Embryonic facial prominence (tissue), 1 donor: Measurements from ENCODE around the gene AGL.
"Not testable (repeated sequence)": the region's sequence is repeated elsewhere in the genome, so short reads cannot be mapped to it uniquely, and the experiment has no call there.

Experiments used
- DNase-seq: peaks from one replicate; pipeline ENCODE4 v3.0.0-alpha.2; 2016; ENCODE audit errors: extremely low spot score

Gene AGL

DNA sequence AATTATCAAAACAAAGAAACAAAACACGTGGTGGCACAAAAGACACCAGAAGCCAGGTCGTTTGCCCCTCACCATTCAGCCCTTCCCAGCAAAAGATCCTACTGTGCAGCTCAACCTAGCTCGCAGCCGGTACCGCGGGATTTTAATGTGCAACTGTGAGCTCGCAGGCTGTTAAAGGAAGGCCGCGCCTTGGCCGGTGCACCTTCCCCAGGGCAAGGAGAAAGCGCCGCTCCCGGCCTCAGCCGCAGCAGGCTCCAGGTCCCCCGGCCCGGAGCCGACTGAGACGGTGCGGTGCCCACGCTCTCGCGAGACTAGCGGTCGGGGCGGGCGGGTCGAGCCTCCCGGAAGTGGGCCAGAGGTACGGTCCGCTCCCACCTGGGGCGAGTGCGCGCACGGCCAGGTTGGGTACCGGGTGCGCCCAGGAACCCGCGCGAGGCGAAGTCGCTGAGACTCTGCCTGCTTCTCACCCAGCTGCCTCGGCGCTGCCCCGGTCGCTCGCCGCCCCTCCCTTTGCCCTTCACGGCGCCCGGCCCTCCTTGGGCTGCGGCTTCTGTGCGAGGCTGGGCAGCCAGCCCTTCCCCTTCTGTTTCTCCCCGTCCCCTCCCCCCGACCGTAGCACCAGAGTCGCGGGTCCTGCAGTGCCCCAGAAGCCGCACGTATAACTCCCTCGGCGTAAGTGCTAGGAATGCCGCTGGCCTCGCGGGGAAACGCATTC is at the start of gene AGL:
Gene AGL (plus strand): TSS at position 618 of the 715 bp plus-strand sequence. CDS start 682 bp downstream, outside the sequence.
- peak; percentile 55 for DNase-seq

DNA sequence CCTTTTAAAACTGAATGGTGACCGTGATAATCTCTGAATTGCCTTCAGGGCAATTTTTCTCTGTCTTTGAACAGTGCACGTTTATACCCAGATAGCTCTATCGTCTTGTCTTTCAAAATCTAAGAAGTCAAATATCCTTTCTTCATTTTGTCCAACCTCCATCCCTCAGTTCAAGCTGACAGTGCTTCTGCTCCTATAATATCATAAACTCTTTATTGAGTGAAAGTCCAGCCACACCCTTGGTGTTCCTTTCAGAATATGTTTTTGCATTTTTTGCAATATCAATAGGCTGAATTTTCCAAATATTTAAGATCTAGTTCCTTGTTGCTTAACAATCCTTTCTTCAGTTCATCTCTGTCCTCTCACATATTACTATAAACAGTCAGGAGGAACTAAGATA is 48.6 kb upstream of the AGL start:
- no peak for DNase-seq

DNA sequence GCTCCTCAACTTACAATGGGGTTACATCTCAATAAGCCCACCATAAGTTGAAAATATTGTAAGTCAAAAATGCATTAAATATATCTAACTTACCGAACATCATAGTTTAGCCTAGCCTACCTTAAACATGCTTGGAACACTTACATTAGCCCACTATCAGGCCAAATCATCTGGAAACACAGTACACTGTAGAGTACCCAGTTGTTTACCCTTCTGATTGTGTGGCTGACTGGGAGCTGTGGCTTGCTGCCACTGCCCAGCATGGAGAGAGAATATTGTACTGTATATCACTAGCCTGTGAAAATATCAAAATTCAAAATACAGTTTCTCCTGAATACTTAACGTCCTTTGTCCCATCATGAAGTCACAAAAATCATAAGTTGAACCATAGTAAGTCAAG is 43.3 kb upstream of the AGL start:
- no peak for DNase-seq

DNA sequence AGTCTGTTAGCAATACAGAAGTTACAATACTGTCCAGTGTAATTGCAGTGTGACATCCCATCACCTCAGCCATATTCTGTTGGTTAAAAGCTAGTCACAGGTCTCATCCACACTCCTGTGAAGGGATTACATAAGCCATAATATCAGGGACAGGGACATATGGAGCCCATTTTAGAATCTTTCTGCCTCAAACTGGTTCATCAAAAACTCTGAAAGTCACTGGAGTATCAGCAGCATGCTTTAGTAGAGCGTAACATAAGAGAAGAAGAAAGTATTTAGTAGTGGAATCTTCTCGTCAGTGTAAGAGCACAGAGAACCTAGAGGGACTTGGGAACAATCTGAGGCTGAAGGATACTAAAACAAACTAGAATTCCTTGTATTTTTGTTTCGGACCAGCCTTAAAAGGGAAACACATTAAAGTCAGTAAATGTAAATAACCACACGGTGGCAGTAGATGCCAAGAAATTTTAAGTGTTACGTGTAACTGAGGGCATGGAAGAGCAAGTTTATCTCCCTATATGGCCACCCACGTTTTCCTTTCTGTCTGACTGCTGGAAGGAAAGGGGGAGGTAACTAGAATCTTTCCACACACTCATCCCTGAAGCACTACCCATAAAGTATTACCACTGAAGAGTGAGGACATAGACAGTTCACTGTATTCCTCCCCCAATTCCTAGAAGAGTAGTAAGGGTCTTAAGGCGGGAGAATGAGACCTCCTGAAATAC is 41.6 kb upstream of the AGL start:
- peak; percentile 84 for DNase-seq

DNA sequence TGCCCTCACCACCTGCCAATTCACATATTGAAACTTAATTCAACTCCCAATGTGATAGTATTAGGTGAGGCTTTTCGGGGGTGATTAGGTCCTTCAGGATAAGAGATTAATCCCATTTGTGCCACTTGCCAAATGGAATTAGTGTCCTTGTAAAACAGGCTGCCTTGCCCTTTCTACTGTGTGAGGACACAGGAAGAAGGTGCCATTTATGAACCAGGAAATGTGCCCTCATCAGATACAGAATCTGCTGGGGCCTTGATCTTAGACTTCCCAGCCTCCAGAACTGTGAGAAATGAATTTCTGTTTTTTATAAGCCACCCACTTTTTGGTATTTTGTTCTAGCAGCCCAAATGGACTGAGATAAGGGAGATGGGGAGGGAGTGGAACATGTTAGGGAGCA is 39.1 kb upstream of the AGL start:
- DNase-seq: no peak

DNA sequence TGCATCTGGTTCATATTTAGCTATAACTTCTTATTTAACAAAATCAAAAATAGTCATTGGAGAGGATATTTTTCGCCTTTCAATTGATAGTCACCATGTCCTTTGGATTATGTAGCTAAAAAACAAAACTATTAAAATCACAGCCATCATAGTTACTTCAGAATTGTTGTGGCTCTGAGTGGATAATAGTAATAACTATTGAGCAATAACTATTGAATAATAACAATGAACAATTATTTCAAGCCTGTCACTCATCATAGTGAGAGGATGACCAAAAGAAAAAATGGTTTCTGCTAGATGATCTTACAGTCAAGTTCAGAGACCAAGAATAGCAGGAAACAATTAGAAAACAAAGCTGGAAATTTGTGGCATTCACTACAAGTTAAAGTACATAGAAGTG is 38.4 kb upstream of the AGL start:
- no peak for DNase-seq

DNA sequence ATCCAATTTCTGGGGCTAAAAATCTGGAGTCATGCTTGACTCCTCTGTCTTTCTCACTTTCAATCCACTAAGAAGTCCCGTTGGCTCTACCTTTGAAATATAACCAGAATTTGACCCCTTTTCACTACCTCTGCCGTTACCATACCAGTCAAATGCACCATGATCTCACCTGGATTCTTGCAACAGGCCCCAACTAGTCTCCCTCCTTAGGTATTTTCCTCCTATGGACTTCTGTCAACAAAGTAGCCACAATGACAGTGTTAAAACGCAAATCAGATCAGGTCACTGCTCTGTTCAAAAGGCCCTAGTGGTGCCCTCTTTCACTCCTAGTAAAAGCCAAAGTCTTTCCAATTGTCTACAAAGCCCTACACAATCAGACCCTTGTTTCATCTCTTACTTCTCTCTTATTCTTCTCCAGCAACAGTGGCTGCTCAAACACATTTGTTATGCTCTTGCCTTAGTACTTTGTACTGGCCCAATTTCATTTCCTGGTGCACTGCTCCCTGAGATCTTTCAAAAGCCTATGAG is 35.7 kb upstream of the AGL start:
- no peak for DNase-seq

DNA sequence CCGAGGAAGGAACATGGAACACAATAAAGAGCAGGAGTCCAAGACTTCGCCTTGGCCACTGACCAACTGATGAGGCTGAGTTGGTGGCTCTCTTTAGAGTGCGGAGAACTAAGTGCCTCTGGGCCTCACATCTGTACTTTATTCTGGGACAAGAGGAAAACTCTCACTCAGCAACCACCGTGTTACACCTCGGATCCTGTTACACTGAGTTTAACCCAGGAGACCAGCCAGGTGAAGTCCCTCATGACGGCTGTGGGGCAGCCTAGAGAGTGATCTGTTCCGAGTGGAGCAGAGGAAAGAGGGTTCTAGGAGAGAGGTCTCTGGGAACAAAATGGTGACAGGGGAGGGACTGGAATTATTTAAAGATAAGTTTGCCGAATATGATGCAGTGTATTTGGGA is 33.5 kb upstream of the AGL start:
- DNase-seq: no peak

DNA sequence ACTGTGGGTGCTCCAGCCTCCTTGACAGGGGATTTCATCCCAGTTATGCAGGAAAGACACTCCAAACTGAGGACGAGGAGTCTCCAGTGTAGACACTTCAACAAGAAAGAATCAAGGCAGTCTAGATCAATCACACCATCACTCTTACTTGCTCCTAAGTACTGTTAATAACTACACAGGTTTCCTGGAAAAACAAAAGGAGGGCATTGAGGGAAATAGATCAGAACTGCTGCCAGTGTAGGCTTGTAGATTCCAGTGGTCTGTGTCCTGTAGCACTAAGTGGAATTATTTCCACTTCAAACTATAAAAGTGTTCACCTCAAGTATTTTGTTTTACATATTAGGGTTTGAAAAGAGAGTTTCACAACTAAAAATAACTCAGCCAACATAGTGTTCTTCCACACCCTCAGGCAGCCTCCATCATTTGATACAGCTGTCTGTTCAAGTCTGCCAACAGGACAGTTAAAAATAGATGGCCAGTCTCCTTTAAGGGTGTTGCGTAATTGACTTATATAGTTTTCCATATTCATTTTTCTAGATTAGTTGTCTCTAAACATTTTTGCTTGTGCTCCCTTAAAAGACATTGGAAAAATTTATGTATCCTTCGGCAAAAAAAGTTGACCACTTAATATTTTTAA is 32.0 kb upstream of the AGL start:
- no peak for DNase-seq

DNA sequence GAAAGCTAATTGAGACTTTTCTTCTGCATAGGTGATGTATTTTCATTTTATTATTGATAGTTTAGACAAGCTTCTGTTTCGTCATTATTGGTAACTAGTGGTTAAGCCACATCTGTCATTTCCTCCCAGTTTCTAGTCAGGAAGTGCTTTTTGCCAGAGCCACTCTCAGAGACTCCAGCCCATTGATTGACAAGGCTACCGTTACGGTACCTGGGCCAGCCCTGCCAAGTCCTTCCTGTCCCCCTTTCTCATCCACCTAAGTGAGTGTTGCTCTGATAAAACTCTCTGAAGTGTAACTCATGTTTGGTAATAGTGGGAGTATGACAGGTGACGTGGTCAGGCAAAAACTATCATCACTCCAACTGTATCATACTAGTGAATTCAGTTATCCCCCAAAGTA is 29.6 kb upstream of the AGL start:
- no peak for DNase-seq

DNA sequence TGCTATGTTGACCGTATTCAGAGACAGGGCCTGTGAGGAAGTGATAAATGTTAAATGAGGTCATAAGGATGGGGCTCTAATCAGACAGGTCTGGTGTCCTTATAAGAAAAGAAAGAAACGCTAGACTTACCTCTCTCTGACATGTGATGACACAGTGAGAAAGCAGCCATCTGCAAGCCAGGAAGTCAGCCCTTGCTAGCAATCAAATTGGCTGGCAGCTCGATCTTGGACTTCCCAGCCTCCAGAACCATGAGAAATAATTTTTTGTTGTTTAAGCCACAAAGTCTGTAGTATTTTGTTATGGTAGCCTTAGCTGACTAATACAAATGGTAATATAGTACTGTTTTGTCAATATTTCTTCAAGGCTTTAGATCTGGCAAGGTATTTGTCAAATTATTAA is 25.1 kb upstream of the AGL start:
- no peak for DNase-seq

DNA sequence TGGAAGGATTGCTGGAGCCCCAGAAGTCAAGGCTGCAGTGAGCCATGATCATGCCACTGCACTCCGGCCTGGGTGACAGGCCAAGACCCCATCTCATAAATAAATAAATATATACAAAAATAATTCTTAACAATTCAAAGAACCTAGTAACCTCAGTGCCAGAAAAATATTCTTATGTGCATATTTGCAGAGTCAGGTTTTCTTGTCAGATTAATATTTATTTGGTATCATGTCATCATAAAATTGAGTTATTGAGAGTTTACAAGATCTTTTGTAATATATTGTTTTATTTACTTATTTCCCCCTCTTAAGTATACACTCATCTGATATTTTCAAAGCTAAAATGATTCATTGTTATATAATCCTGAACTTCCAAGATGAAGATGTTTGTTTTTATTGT is 24.5 kb upstream of the AGL start:
- DNase-seq: no peak

DNA sequence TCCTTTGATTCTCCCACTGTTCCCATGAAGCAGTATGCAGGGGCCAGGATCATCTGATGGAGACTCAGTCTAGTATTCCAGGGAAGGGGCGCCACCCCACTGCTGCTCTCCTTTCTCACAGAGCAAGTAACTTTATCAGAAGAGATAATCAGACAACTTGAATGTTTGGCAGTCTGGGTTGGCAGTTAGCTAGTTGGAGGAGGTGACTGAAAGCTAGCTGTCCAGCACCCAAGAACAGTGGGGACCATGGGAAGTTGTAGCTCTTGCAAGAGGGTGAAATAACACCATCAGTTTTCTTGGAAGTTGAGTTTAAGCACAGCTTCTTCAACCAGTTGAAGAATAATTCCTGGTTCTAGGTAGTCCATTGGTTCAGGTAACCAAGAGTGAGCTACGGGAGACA is 22.2 kb upstream of the AGL start:
- DNase-seq: no peak

DNA sequence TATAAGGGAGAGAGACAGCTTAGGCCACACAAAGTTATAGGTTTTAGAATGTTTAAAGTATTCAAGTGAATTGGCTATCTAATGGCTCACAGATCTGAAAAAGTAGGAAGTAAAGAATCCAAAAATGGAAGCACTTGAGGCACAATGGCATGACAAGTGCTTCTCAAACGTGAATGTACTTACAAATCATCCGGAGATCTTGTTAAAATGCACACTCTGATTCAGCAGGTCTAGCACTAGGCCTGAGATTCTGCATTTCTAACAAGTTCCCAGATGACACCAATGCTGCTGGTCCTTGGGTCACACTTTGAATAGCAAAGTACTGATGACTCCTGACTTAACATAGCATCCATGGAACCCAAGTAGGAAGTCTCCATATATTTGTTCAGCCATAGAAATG is 20.9 kb upstream of the AGL start:
- no peak for DNase-seq

DNA sequence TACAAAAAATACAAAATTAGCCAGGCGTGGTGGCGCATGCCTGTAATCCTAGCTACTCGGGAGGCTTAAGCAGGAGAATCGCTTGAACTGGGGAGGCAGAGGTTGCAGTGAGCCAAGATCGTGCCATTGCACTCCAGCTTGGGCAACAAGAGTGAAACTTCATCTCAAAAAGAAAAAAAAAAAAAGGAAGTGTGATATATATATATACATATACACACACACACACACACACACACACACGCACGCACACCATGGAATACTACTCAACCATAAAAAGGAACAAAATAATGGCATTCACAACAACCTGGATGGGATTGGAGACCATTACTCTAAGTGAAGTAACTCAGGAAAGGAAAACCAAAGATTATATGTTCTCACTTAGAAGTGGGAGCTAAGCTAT is 16.2 kb upstream of the AGL start:
- DNase-seq: not testable (repeated sequence)

DNA sequence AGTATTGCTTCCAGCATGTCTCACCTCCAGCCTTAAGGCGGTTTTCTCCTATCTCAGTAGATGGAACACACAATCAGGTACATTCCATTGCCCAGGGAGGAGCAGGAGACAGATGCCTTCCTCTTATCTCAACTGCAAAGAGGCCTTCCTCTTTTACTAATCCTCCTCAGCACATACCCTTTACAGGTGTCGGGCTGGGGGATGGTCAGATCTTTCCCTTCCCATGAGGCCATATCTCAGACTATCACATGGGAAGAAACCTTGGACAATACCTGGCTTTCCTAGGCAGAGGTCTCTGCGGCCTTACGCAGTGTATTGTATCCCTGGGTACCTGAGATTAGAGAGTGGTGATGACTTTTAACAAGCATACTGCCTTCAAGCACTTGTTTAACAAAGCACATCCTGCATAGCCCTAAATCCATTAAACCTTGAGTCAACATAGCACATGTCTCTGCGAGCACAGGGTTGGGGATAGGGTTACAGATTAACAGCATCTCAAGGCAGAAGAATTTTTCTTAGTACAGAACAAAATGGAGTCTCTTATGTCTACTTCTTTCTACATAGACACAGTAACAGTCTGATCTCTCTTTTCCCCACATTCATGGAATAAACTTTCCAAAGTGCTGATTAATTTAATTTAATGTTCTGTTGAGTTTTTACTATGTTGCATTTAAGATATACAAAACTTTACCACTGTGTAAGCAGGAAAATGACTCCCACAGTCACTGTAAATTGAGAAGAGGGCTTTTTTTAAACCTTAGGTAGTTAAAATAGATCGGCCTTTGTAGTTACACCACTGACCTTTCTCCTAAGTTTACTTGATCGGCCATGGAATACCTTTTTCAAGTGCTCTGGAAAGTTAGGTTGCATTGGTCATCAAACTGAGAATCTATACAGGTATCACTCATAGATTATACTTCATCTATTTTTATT is 13.7 kb upstream of the AGL start:
- DNase-seq: not testable (repeated sequence)

DNA sequence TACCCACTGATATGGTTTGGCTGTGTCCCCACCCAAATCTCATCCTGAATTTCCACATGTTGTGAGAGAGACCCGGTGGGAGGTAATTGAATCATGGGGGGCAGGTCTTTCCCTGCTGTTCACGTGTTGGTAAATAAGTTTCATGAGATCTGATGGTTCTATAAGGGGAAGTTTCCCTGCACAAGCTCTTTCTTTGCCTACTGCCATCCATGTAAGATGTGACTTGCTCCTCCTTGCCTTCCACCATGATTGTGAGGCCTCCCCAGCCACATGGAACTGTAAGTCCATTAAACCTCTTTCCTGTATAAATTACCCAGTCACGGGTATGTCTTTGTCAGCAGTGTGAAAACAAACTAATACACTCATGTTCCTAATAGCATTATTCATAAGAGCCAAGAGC is 9.8 kb upstream of the AGL start:
- not testable (repeated sequence) for DNase-seq

DNA sequence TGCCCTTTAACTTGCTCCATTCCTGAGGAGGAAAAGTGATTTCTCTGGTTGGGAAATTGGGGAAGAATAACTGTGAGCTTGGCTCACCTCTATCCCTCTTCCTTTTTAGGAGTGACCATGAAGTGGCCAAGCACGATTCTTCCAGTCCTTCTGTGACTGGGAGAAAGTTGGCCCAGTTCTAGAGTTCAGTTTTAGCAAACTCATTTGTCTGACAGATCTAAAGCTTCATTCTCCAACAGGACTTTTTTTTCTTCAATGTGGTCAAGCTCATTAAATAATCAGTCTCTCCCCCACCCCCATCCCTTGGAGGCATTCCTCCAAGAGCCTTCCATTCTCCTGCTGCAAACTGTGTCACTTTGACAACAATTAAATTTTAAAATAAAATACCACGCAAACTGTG is 6.4 kb upstream of the AGL start:
- DNase-seq: no peak

DNA sequence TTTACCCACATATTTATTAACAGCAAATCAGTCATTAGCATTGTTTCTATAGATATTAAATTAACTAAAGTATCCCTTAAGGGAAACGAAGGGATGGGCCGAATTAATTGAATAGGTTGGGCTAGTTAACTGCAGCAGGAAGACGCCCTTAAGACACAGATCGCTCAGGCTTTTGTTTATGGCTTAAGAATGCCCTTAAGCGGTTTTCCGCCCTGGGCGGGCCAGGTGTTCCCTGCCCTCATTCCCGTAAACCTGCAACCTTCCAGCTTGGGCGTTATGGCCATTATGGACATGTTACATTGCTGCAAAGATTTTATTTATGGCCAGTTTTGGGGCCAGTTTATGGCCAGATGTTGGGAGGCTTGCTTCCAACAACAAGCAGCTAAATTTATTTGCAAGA is 5.0 kb upstream of the AGL start:
- not testable (repeated sequence) for DNase-seq

DNA sequence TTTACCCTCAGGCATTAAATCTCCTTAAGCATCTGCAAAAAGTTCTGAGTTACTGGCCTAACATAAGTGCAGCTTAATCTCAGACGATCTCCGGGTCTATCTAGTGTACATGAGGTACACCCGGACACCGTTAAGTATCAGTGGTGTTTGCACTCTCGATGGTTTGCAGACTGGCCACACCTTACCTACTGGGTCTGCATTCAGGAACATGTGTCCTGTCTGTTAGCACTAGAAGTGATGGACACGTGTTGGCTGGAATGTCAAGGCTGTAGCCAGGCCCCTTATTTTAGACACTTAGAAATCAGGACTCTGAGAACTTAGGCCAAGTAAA is 783 bp upstream of the AGL start:
- DNase-seq: no peak

DNA sequence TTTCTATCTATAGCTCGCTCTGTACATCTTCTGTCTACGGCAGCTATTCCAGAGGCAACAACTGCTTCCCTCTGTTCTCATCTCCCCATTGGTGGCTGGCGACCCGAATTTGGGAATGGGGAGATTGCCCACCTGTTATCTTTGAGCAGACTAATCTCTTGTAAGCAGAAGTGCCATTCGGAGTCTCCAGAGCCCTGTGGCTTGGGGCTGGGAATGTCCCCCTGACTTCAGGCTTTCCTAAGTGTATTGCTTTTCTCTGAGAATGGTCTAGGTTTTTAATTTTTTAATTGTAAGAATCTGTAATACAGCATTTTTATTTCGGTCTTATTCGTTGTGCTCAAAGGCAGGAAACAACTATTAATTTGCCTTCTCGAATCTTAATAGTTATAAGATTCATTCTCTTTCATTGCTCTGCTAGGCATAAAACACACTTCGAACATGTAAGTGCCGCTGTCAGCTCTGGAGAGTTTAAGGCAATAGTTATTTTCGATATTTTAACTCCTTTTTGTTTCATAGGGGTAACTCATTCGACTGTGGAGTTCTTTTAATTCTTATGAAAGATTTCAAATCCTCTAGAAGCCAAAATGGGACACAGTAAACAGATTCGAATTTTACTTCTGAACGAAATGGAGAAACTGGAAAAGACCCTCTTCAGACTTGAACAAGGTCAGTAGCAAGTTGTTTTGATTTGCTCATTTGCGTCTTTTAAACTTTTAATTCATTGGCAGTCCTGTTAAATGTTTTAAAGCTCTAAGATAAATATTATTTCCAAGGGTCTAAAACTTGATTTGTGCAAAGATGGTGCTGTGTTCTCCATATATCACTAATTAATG is 514 bp downstream of the AGL start:
- no peak for DNase-seq
